DND-41 (cell line): Measurements from ENCODE around the gene SHLD2.

Experiments
- ATAC-seq: fragments of 200-7000 bp; cut with Tn5 transposase; 3 replicates; pipeline ENCODE4 v1.9.1; 2021; ENCODE audit warnings: low read depth; ENCODE audit not compliant: insufficient read depth
- DNase-seq: peaks from one replicate; pipeline ENCODE4 v3.0.0-alpha.2; 2020
- H2AFZ ChIP-seq: 2 replicates; pipeline ENCODE4 v1.6.0; 2012; ENCODE audit warnings: low read depth, low read length
- H3K27ac ChIP-seq: 2 replicates; pipeline ENCODE4 v1.5.1; 2012; ENCODE audit warnings: low read length, inconsistent platforms
- H3K27me3 ChIP-seq: fragments of 200-600 bp; sonication (generic); 2 replicates; pipeline ENCODE4 v1.6.0; 2012; ENCODE audit warnings: low read length, mild to moderate bottlenecking, inconsistent platforms; ENCODE audit not compliant: insufficient read depth, poor library complexity
- H3K36me3 ChIP-seq: 2 replicates; pipeline ENCODE4 v1.5.1; 2012; ENCODE audit warnings: low read length, inconsistent platforms; ENCODE audit not compliant: insufficient read depth
- H3K4me1 ChIP-seq: 2 replicates; pipeline ENCODE4 v1.5.1; 2012; ENCODE audit warnings: mild to moderate bottlenecking, low read length; ENCODE audit not compliant: insufficient read depth
- H3K4me2 ChIP-seq: 2 replicates; pipeline ENCODE4 v1.6.0; 2012; ENCODE audit warnings: mild to moderate bottlenecking, moderate library complexity, low read length, inconsistent platforms; ENCODE audit not compliant: insufficient read depth
- H3K4me3 ChIP-seq, 2 experiments: fragments of 200-600 bp in 1 of 2; shearing (Covaris generic) in 1 of 2; 2 replicates each; pipeline ENCODE4 v1.5.1; 2012 to 2016; ENCODE audit warnings: inconsistent platforms in 2 of 2, low read length in 2 of 2, mild to moderate bottlenecking in 2 of 2, low read depth in 1 of 2, moderate library complexity in 1 of 2
- H3K79me2 ChIP-seq: 2 replicates; pipeline ENCODE4 v1.6.0; 2012; ENCODE audit warnings: low read length, inconsistent platforms; ENCODE audit not compliant: insufficient read depth
- H3K9ac ChIP-seq: 2 replicates; pipeline ENCODE4 v1.6.0; 2012; ENCODE audit warnings: low read depth, mild to moderate bottlenecking, inconsistent platforms, low read length, moderate library complexity
- H3K9me3 ChIP-seq: 2 replicates; pipeline ENCODE4 v1.5.1; 2012; ENCODE audit warnings: low read length, moderate library complexity, mild to moderate bottlenecking, inconsistent platforms; ENCODE audit not compliant: insufficient read depth, severe bottlenecking
- H4K20me1 ChIP-seq: 2 replicates; pipeline ENCODE4 v1.6.0; 2012; ENCODE audit warnings: low read length; ENCODE audit not compliant: insufficient read depth
- EZH2 ChIP-seq: IDR thresholded peaks from 3 replicates; pipeline ENCODE4 v1.6.1; 2012; ENCODE audit warnings: borderline replicate concordance, low read depth, mild to moderate bottlenecking, moderate library complexity, low read length, inconsistent platforms; ENCODE audit not compliant: severe bottlenecking
- TF ChIP-seq, protein P1 (sequence below): IDR thresholded peaks from 2 replicates; pipeline ENCODE4 v1.5.1; 2012; ENCODE audit warnings: borderline replicate concordance, low read length, moderate library complexity, mild to moderate bottlenecking; ENCODE audit not compliant: poor library complexity, severe bottlenecking; ENCODE audit errors: extremely low read depth

The SHLD2 gene, protein sequence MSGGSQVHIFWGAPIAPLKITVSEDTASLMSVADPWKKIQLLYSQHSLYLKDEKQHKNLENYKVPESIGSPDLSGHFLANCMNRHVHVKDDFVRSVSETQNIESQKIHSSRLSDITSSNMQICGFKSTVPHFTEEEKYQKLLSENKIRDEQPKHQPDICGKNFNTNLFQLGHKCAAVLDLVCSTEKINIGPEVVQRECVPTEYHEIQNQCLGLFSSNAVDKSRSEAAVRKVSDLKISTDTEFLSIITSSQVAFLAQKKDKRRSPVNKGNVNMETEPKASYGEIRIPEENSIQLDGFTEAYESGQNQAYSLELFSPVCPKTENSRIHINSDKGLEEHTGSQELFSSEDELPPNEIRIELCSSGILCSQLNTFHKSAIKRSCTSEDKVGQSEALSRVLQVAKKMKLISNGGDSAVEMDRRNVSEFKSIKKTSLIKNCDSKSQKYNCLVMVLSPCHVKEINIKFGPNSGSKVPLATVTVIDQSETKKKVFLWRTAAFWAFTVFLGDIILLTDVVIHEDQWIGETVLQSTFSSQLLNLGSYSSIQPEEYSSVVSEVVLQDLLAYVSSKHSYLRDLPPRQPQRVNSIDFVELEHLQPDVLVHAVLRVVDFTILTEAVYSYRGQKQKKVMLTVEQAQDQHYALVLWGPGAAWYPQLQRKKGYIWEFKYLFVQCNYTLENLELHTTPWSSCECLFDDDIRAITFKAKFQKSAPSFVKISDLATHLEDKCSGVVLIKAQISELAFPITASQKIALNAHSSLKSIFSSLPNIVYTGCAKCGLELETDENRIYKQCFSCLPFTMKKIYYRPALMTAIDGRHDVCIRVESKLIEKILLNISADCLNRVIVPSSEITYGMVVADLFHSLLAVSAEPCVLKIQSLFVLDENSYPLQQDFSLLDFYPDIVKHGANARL

DNA sequence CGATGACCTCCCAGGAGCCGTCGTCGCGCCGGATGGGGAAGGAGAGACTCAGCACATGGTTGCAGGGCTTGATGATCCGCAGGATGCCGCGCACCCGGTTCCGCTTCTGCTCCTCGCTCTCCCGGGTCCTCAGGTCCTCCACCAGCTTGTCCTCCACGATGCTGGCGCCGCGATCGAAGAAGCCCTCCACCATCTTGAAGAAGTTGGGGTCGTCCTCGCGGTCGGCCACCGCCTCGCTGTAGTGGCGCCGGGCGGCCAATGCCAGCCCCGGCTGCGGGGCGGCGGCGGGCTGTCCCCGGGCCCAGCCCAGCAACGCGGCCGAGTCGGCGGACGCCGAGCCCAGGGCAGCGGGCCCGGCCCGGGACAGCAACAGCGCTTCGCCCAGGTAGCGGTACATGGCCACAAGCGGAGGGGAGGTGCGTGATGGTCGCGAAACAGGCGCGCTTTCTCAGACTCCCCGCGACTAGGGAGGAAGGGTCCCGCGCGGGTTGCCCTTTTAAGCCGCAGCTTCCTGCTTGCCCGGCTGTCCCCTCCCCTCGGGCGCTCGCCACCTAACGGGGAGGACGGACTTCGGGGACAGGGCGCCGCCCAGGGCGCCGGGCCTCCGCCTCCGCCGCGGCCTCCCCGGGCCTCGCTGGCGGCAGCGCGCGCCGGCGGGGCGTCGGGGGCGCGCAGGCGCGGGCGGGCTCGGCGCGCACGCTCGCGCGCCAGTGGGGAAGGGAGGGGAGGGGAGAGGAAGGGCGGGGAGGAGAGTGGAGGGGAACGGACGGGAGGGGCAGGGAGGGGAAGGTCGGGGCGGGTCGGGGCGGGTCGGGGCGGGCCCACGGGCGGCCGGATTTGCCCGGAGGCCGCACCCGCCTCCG lies at the start of gene SHLD2, which contains the start of gene GLUD1:
TSS of gene SHLD2 (plus strand) at position 834 of the 863 bp plus-strand sequence. CDS start 56,149 bp downstream, outside the sequence.
TSS of gene GLUD1 (minus strand) at position 471 of the 863 bp plus-strand sequence. CDS start at position 397, 74 bp downstream.
- ATAC-seq = peak; percentile 72
- H3K27ac ChIP-seq = peak within 1 kb of the TSS; percentile 94
- peak within 1 kb of the TSS; percentile 92 for H2AFZ ChIP-seq

DNA sequence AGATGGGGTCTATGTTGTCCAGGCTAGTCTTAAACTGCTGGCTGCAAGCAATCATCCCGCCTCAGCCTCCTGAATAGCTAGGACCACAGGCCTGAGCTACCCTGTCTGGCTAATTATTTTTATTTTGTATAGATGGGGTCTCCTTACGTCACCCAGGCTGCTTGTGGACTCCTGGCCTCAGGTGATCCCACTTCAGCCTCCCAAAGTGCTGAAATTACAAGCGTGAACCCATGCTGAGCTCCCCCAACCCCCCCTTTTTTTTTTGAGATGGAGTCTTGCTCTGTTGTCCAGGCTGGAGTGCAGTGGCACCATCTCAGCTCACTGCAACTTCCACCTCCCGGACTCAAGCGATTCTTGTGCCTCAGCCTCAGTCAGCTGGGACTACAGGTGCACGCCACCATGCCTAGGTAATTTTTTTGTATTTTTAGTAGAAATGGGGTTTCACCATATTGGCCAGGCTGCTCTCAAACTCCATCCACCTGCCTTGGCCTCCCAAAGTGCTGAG lies 49.5 kb upstream of the SHLD2 start:
- no peak overlapping the region for H2AFZ ChIP-seq
- H3K9me3 ChIP-seq = no peaks in the 10 kb centered on the region
- H3K4me1 ChIP-seq = no peaks in the 10 kb centered on the region
- no peaks in the 10 kb centered on the region for H3K27me3 ChIP-seq
- no peak overlapping the region for H3K4me3 ChIP-seq
- H3K79me2 ChIP-seq = no peaks in the 10 kb centered on the region
- H3K27ac ChIP-seq = no peak overlapping the region
- H3K9ac ChIP-seq = no peak overlapping the region
- H3K36me3 ChIP-seq = peaks cover 31% of the 10 kb centered on the region
- DNase-seq = no peak
- H4K20me1 ChIP-seq = no peaks in the 10 kb centered on the region
- H3K4me2 ChIP-seq = no peak overlapping the region
- TF ChIP-seq EZH2 = no peak
- TF ChIP-seq, protein P1, sequence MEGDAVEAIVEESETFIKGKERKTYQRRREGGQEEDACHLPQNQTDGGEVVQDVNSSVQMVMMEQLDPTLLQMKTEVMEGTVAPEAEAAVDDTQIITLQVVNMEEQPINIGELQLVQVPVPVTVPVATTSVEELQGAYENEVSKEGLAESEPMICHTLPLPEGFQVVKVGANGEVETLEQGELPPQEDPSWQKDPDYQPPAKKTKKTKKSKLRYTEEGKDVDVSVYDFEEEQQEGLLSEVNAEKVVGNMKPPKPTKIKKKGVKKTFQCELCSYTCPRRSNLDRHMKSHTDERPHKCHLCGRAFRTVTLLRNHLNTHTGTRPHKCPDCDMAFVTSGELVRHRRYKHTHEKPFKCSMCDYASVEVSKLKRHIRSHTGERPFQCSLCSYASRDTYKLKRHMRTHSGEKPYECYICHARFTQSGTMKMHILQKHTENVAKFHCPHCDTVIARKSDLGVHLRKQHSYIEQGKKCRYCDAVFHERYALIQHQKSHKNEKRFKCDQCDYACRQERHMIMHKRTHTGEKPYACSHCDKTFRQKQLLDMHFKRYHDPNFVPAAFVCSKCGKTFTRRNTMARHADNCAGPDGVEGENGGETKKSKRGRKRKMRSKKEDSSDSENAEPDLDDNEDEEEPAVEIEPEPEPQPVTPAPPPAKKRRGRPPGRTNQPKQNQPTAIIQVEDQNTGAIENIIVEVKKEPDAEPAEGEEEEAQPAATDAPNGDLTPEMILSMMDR = no peak
- no peak for ATAC-seq

More for the DNA sequence above, at the start of gene SHLD2, which contains the start of gene GLUD1:
- no peaks in the 10 kb centered on the region for H3K9me3 ChIP-seq
- H3K36me3 ChIP-seq = peaks cover 8% of the 10 kb centered on the region
- H4K20me1 ChIP-seq = peaks cover 25% of the 10 kb centered on the region; the same call in 1 of the 2 replicates
- H3K27me3 ChIP-seq = no peaks in the 10 kb centered on the region
- TF ChIP-seq EZH2 = no peak
- TF ChIP-seq, protein P1 = no peak
- peak; percentile 93 for DNase-seq
- peak within 1 kb of the TSS; percentile 46 to 75 for H3K4me3 ChIP-seq
- peaks cover 72% of the 10 kb centered on the region for H3K79me2 ChIP-seq
- peak within 1 kb of the TSS; percentile 85 for H3K4me2 ChIP-seq
- peaks cover 50% of the 10 kb centered on the region for H3K4me1 ChIP-seq
- peak within 1 kb of the TSS; percentile 90 for H3K9ac ChIP-seq

DNA sequence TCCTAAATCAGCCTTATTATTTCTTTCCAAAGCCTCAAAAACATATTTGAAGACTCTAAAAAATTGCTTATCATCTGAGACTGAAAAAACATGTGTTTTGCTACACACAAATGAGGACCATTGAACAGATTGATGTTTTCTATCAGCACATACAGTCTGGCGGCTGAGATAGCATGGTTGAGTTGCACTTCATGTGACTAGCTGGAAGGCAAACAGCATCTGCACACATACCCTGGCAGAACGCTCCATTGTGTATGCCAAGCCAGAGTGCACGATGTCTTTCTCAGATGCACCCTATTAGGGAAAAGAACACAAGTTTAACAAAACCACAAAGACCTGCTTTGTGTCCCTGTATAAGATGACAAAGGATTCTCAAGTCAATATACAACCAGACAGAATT lies 41.9 kb upstream of the SHLD2 start:
- Histone ChIP-seq H3K4me3 (no peak overlapping the region), H3K9me3 (no peaks in the 10 kb centered on the region), H3K36me3 (peaks cover 79% of the 10 kb centered on the region), H2AFZ (no peak overlapping the region), H3K79me2 (no peaks in the 10 kb centered on the region), H3K27ac (no peak overlapping the region), H3K27me3 (no peaks in the 10 kb centered on the region), H3K4me1 (no peaks in the 10 kb centered on the region), H3K4me2 (no peak overlapping the region), H4K20me1 (no peaks in the 10 kb centered on the region), H3K9ac (no peak overlapping the region)
- ATAC-seq = no peak
- no peak for TF ChIP-seq EZH2
- TF ChIP-seq, protein P1 = no peak
- DNase-seq = no peak
